ENCODE measurements around the gene CNTN1. TPM values are rescaled to one million over a fixed set of nuclear protein-coding genes. Genes with fewer than 3 reads are reported as not detected.

Gene CNTN1
- total RNA-seq, 3 donors from 2014 or later: not detected

DNA sequence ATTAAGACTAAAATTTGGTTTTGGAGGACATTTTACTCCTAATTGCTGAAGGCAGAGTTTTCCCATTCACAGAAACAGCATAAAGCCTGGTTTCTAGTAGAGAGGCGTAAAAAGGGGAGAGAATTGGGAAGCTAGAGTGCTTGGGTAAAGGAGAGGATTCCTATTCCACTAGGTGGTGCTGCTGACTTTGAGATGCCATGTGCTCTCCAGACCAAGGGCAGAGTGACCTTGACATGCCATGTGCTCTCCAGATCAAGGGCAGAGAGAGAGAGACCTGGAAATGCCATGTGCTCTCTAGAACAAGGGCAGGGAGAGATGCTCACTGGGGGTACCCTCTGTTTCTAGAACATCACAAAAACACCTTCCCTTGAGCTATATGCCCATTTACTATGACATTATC is 319.7 kb downstream of the CNTN1 start:
- peaks cover 18% of the 10 kb centered on the region for H3K9me3 Mint-ChIP-seq
- H3K4me1 Mint-ChIP-seq (ENCODE audit: low read depth): no peaks in the 10 kb centered on the region

DNA sequence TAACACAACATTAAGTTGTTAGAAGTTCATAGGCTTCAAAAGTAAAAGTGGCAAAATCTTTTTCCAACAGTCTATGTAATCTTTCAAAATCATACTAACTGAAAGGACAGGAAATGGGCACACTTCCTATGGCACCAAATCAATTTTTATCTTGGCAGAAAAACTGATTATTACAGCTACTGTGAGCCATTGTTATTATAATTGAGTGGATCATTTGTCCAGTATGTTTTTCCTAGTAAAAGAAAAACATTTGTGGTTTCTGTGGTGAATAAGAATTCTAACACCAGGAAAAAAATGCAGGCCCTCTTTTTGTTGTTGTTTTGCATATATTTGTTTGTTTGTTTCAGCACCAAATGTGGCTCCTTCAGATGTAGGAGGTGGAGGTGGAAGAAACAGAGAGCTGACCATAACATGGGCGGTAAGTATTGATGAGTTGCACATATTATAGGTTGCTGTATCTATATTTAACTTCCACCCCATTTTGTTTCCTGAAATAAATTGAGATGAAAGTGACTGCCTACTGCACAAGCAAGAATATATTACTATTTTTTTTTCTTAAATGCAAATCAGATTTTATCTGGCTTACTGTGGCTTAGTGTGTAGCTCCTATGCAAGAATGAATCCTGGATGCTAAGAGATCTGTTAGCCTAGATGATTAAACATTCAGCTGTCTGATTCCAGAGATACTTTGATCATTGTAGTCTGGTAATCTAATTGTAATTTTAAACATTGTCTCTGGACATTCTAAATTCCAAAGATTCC is 321.8 kb downstream of the CNTN1 start:
- H3K4me3 Mint-ChIP-seq: no peak overlapping the region
- no peaks in the 10 kb centered on the region for H3K36me3 Mint-ChIP-seq (ENCODE audit: insufficient read depth)
- ATAC-seq: no peak
- no peaks in the 10 kb centered on the region for H3K27me3 Mint-ChIP-seq (ENCODE audit: low read depth)
- no peaks in the 10 kb centered on the region for H3K4me1 Mint-ChIP-seq (ENCODE audit: low read depth)
- H3K9me3 Mint-ChIP-seq: peaks cover 9% of the 10 kb centered on the region
- no peak for DNase-seq

More for the DNA sequence above, 319.7 kb downstream of the CNTN1 start:
- DNase-seq: no peak
- Mint-ChIP-seq H3K36me3 (ENCODE audit: insufficient read depth) (no peaks in the 10 kb centered on the region), H3K27me3 (ENCODE audit: low read depth) (no peaks in the 10 kb centered on the region), H3K4me3 (no peak overlapping the region)
- ATAC-seq: no peak

DNA sequence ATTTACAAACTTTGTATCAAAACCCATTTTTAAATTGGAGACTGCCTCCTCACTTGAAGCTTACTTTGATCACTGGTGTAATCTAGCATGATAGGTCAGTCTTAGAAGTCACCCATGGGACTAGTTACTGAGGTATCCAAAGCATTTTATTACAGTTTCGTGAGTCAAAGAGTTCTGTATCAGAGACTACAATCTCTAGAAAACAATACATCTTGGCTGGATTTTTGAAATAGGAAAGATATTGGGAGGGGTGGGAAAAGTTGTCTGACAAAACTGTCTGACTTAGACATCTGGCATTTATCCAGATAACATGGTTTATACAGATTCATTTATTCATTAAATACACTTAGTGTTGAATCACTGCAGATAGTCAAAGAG is 322.4 kb downstream of the CNTN1 start:
- no peaks in the 10 kb centered on the region for H3K27me3 Mint-ChIP-seq (ENCODE audit: low read depth)
- no peaks in the 10 kb centered on the region for H3K4me1 Mint-ChIP-seq (ENCODE audit: low read depth)
- no peak for ATAC-seq
- H3K36me3 Mint-ChIP-seq (ENCODE audit: insufficient read depth): no peaks in the 10 kb centered on the region
- no peak overlapping the region for H3K4me3 Mint-ChIP-seq
- no peak for DNase-seq
- H3K9me3 Mint-ChIP-seq: peaks cover 9% of the 10 kb centered on the region

GRCh38 chr12:41018010-41018409 is 325.8 kb downstream of the CNTN1 start:
- Mint-ChIP-seq H3K4me3 (no peak overlapping the region), H3K27me3 (ENCODE audit: low read depth) (no peaks in the 10 kb centered on the region), H3K4me1 (ENCODE audit: low read depth) (no peaks in the 10 kb centered on the region), H3K9me3 (no peaks in the 10 kb centered on the region), H3K36me3 (ENCODE audit: insufficient read depth) (no peaks in the 10 kb centered on the region)
- no peak for ATAC-seq
- DNase-seq: no peak

DNA sequence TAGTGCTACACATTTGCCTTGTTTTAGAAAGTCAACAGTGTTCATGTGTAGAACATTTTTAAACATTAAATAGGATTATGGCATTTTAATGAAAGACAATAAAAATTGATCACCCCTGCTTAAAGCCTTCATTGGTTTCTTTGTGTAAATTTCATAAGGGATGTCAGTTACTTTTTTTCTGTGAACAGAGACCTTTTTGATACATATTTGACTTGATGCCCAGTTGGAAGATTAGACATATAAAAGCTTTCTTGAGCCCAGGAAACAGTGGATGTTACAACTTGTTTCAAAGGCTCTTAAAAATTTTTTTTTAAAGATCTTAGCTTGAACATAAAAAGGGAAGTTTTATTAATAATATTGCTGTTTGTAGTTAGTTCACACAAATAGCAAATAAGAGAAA is 327.2 kb downstream of the CNTN1 start:
- Mint-ChIP-seq H3K9me3 (no peaks in the 10 kb centered on the region), H3K4me3 (no peak overlapping the region), H3K36me3 (ENCODE audit: insufficient read depth) (no peaks in the 10 kb centered on the region), H3K4me1 (ENCODE audit: low read depth) (no peaks in the 10 kb centered on the region), H3K27me3 (ENCODE audit: low read depth) (no peaks in the 10 kb centered on the region)
- DNase-seq (no peak), ATAC-seq (no peak)

DNA sequence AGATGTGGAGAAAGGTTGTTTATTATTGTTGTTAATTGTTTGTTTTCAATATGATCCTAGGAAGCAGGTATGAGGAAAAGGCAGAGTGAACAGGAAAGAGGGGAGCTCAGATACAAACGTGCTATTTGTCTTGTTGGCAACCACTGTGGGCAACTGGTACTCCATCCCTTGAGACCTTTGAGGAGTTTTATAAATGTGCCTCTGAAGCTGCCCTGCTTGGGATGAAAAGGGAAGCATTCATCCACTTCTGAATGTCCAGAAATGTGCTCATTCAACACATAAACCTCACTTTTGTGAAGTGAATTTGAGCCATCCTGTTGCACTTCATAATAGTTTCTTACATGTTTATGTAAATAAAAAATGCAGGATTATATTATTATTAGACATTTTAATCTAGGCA is 331.6 kb downstream of the CNTN1 start:
- no peaks in the 10 kb centered on the region for H3K27me3 Mint-ChIP-seq (ENCODE audit: low read depth)
- no peaks in the 10 kb centered on the region for H3K4me1 Mint-ChIP-seq (ENCODE audit: low read depth)
- ATAC-seq (no peak), DNase-seq (no peak)
- H3K36me3 Mint-ChIP-seq (ENCODE audit: insufficient read depth): no peaks in the 10 kb centered on the region
- no peaks in the 10 kb centered on the region for H3K9me3 Mint-ChIP-seq
- no peak overlapping the region for H3K4me3 Mint-ChIP-seq

- Mint-ChIP-seq H3K36me3 (ENCODE audit: insufficient read depth) (no peaks in the 10 kb centered on the region), H3K9me3 (no peaks in the 10 kb centered on the region), H3K27me3 (ENCODE audit: low read depth) (no peaks in the 10 kb centered on the region), H3K4me3 (no peak overlapping the region), H3K4me1 (ENCODE audit: low read depth) (no peaks in the 10 kb centered on the region)
- ATAC-seq: no peak
- no peak for DNase-seq
Observed at GRCh38 chr12:41026151-41026550, 333.9 kb downstream of the CNTN1 start.

DNA sequence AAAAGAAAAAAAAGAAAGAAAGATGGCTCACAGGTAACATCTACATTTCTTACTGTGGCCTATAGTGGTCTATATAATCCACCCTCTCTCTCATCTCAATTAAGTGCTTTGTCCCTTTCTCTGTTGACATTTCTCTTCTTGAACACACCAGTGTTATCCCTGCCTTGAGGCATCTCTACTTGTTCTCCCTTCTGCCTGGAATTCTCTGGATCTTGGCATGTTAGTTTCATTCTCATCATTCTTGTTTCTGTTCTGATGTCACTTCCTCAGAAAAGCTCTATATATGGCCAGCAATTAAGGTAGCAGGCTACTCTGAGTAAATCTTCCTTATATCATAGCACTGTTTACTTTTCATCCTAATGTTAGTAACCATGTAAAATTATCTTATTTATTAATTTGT is 340.1 kb downstream of the CNTN1 start:
- H3K27me3 Mint-ChIP-seq (ENCODE audit: low read depth): no peaks in the 10 kb centered on the region
- ATAC-seq: no peak
- H3K4me1 Mint-ChIP-seq (ENCODE audit: low read depth): no peaks in the 10 kb centered on the region
- H3K36me3 Mint-ChIP-seq (ENCODE audit: insufficient read depth): no peaks in the 10 kb centered on the region
- no peak for DNase-seq
- no peak overlapping the region for H3K4me3 Mint-ChIP-seq
- H3K9me3 Mint-ChIP-seq: no peaks in the 10 kb centered on the region

DNA sequence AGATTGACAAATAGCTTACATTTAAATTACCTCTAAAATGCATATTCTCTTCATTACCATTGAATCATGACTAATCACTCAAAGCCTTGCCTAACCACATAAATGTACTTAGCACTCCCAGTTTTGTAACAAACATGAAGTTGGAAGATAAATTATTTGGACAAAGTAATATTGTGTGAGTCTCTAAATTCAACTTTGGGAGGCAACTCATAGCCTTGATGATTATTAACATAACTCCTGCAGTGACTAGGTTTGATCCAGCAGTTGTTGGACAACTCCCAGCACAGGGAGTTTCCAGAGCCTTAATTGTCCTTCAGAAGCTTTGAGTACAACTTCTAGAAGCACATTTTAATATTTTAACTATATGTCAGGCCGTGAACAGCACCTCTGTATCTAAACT is 342.4 kb downstream of the CNTN1 start:
- Mint-ChIP-seq H3K9me3 (no peaks in the 10 kb centered on the region), H3K4me1 (ENCODE audit: low read depth) (no peaks in the 10 kb centered on the region), H3K27me3 (ENCODE audit: low read depth) (no peaks in the 10 kb centered on the region), H3K4me3 (no peak overlapping the region), H3K36me3 (ENCODE audit: insufficient read depth) (no peaks in the 10 kb centered on the region)
- DNase-seq (no peak), ATAC-seq (no peak)

DNA sequence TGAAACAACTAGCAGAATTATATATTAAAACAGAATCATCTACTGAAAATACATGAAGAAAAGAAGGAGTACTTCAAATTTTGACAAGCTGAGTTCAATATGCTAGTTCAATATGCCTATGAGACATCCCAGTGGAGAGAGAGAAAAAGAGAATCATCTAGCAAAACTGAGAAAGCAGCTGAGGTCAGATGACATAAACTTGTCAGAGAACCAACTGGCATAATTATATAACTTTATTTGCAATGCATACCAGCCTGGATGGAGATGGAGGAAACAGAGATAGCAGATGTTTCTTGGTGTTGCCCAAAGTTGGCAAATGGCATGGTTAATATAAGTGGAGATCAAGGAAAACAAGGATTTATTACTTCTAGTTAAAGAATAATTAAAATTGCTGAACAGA is 347.2 kb downstream of the CNTN1 start:
- Mint-ChIP-seq H3K36me3 (ENCODE audit: insufficient read depth) (no peaks in the 10 kb centered on the region), H3K27me3 (ENCODE audit: low read depth) (no peaks in the 10 kb centered on the region), H3K4me3 (no peak overlapping the region), H3K9me3 (no peaks in the 10 kb centered on the region), H3K4me1 (ENCODE audit: low read depth) (no peaks in the 10 kb centered on the region)
- DNase-seq (no peak), ATAC-seq (no peak)

GRCh38 chr12:41045509-41045908 is 353.3 kb downstream of the CNTN1 start:
- no peak overlapping the region for H3K4me3 Mint-ChIP-seq
- ATAC-seq: no peak
- H3K9me3 Mint-ChIP-seq: no peaks in the 10 kb centered on the region
- no peak for DNase-seq
- H3K4me1 Mint-ChIP-seq (ENCODE audit: low read depth): no peaks in the 10 kb centered on the region
- H3K36me3 Mint-ChIP-seq (ENCODE audit: insufficient read depth): no peaks in the 10 kb centered on the region
- no peaks in the 10 kb centered on the region for H3K27me3 Mint-ChIP-seq (ENCODE audit: low read depth)

- no peaks in the 10 kb centered on the region for H3K27me3 Mint-ChIP-seq (ENCODE audit: low read depth)
Observed at GRCh38 chr12:41049033-41049432, 356.8 kb downstream of the CNTN1 start.

GRCh38 chr12:41051954-41052353 is 359.7 kb downstream of the CNTN1 start:
- DNase-seq (no peak), ATAC-seq (no peak)
- Mint-ChIP-seq H3K4me3 (no peak overlapping the region), H3K4me1 (ENCODE audit: low read depth) (no peaks in the 10 kb centered on the region), H3K36me3 (ENCODE audit: insufficient read depth) (no peaks in the 10 kb centered on the region), H3K27me3 (ENCODE audit: low read depth) (no peaks in the 10 kb centered on the region), H3K9me3 (no peaks in the 10 kb centered on the region)

More at GRCh38 chr12:41049033-41049432, 356.8 kb downstream of the CNTN1 start:
- Mint-ChIP-seq H3K4me1 (ENCODE audit: low read depth) (no peaks in the 10 kb centered on the region), H3K36me3 (ENCODE audit: insufficient read depth) (no peaks in the 10 kb centered on the region), H3K4me3 (no peak overlapping the region), H3K9me3 (no peaks in the 10 kb centered on the region)
- no peak for ATAC-seq
- no peak for DNase-seq

GRCh38 chr12:41052441-41052840 is 360.2 kb downstream of the CNTN1 start:
- Mint-ChIP-seq H3K9me3 (no peaks in the 10 kb centered on the region), H3K36me3 (ENCODE audit: insufficient read depth) (no peaks in the 10 kb centered on the region)

DNA sequence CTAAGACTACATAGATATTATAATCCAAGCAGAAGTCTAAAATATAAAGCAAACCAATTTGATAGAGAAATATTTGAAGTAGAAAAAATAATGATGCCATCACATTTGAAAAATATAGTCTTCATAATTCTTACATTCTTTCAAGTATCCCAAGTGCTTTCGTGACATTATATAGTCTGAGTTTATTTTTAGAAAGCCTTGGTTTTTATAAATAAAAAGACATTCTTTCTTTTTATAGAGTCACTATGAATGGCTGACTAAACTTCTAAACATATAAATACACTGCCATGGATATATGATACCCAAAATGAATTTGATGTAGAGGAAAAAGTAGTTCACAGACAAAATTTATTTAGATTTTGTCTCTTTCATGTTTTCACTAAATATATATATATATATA is 360.8 kb downstream of the CNTN1 start:
- no peak for DNase-seq
- Mint-ChIP-seq H3K27me3 (ENCODE audit: low read depth) (no peaks in the 10 kb centered on the region), H3K36me3 (ENCODE audit: insufficient read depth) (no peaks in the 10 kb centered on the region), H3K4me3 (no peak overlapping the region), H3K9me3 (no peaks in the 10 kb centered on the region), H3K4me1 (ENCODE audit: low read depth) (no peaks in the 10 kb centered on the region)
- no peak for ATAC-seq

More at GRCh38 chr12:41052441-41052840, 360.2 kb downstream of the CNTN1 start:
- H3K4me1 Mint-ChIP-seq (ENCODE audit: low read depth): no peaks in the 10 kb centered on the region
- no peak overlapping the region for H3K4me3 Mint-ChIP-seq
- ATAC-seq (no peak), DNase-seq (no peak)
- no peaks in the 10 kb centered on the region for H3K27me3 Mint-ChIP-seq (ENCODE audit: low read depth)
